Psoas muscle (tissue), 8 donors: ENCODE results near the gene MKNK2. TPM values are rescaled to one million over a fixed set of nuclear protein-coding genes. Genes with fewer than 3 reads are reported as not detected.

ENCODE experiments used
- ATAC-seq, 4 donors: fragments of 200-7000 bp; cut with Tn5 transposase; one replicate each; pipeline ENCODE4 v1.9.1; 2020; ENCODE audit warnings: moderate library complexity in 3 of 4, mild to moderate bottlenecking in 2 of 4
- DNase-seq, 2 donors: peaks; one replicate each; pipeline ENCODE4 v3.0.0-alpha.2; 2020
- H3K27ac ChIP-seq: fragments of 200-600 bp; one replicate; pipeline ENCODE4 v1.8.0; 2022
- H3K27me3 ChIP-seq, 3 donors: fragments of 200-600 bp in 1 of 3; one replicate each; pipeline versions ENCODE4 v1.6.1 to v1.8.0; 2013 to 2022; ENCODE audit warnings: low read length in 2 of 3, mild to moderate bottlenecking in 2 of 3, moderate library complexity in 1 of 3; ENCODE audit not compliant: insufficient read depth in 3 of 3
- H3K36me3 ChIP-seq, 2 donors: fragments of 200-600 bp in 1 of 2; one replicate each; pipeline versions ENCODE4 v1.6.1 to v1.8.0; 2013 to 2022; ENCODE audit warnings: low read depth in 1 of 2, mild to moderate bottlenecking in 1 of 2, moderate library complexity in 1 of 2; ENCODE audit not compliant: insufficient read depth in 1 of 2
- H3K4me1 ChIP-seq: fragments of 200-600 bp; one replicate; pipeline ENCODE4 v1.8.0; 2022
- H3K4me3 ChIP-seq: fragments of 200-600 bp; one replicate; pipeline ENCODE4 v1.8.0; 2022; ENCODE audit warnings: mild to moderate bottlenecking
- H3K9me3 ChIP-seq: fragments of 200-600 bp; one replicate; pipeline ENCODE4 v1.8.0; 2022
- CTCF ChIP-seq: fragments of 200-600 bp; IDR thresholded peaks from one replicate; pipeline ENCODE4 v1.8.0; 2022; ENCODE audit warnings: antibody characterized with exemption
- WGBS, 3 donors: extraction: QIAGEN DNeasy Blood & Tissue Kit; methylation state at CpG; one replicate each; pipeline versions ENCODE4 v1.1.6 to v1.1.7; 2013; 5-methylcytosine and 5-hydroxymethylcytosine counted together
- intact Hi-C, 2 donors: fragments of 100-400 bp; cut with DNase I; formaldehyde crosslinking; loops; one replicate each; pipeline versions ENCODE4 v1.11.0 to v1.14.2; 2022
- polyA plus RNA-seq, 3 donors: library from polyadenylated mRNA; stranded (reverse); fragments of 200-250 nt; gene quantifications; one replicate each; pipeline ENCODE4 v1.2.3, GENCODE V29; 2013
- total RNA-seq, 4 donors: library from RNA; stranded (reverse); fragmentation: NEBNext Ultra II Directional in 2 of 4; extraction: Animal tissue kit (Norgen Biotek cat#: 25700) in 2 of 4; gene quantifications; one replicate each; pipeline versions ENCODE4 v1.2.1 to v1.2.4, GENCODE V29; 2021 to 2023
- donor health status: healthy with polysubstance abuse.
- donor health status: DM: no; HTN: no; CAD: no; lungs with moderate emphysema.
- donor health status: Bipolar disorder and iron deficiency.
- donor health status: healthy.
- donor health status: DM: yes; HTN: yes; CAD: no.
- donor health status: DM: no; HTN: no; CAD: no.
- donor health status: DM: no; HTN: no; CAD: no.
- donor health status: DM: yes; HTN: yes; CAD: no.

Gene MKNK2
- total and polyA plus RNA-seq, 7 donors = 793 to 2,795 (median 1,017) TPM

GRCh38 chr19:2041433-2041682 lies 9.7 kb downstream of the MKNK2 start:
- Histone ChIP-seq H3K27ac (peak overlapping the region; percentile 98), H3K4me3 (peak overlapping the region; percentile 61), H3K4me1 (peaks cover 69% of the 10 kb centered on the region), H3K27me3 (no peaks in the 10 kb centered on the region), H3K36me3 (peaks cover 11 to 68% of the 10 kb centered on the region in 2 donors), H3K9me3 (no peaks in the 10 kb centered on the region)
- no peak for TF ChIP-seq CTCF
- DNase-seq = no peak
- WGBS, 3 donors = 45 to 65% (median 50%) methylated on average over 6 of the region's 6 CpGs
- ATAC-seq = no peak
- intact Hi-C loops = no loop called here

- peaks cover 11 to 63% of the 10 kb centered on the region in 2 donors for H3K36me3 ChIP-seq
These were observed 10.2 kb downstream of the MKNK2 start for GRCh38 chr19:2040647-2041432.

GRCh38 chr19:2039959-2040646 lies 10.9 kb downstream of the MKNK2 start:
- Histone ChIP-seq H3K27ac (peak overlapping the region; percentile 98), H3K27me3 (no peaks in the 10 kb centered on the region), H3K9me3 (peaks cover 8% of the 10 kb centered on the region), H3K4me3 (peak overlapping the region; percentile 27), H3K4me1 (peaks cover 57% of the 10 kb centered on the region), H3K36me3 (peaks cover 8 to 57% of the 10 kb centered on the region in 2 donors)
- ATAC-seq = peak in 3 of 4 donors; percentile 3 to 18 (median 6)
- TF ChIP-seq CTCF = no peak
- WGBS, 3 donors = 44 to 55% (median 47%) methylated on average over 13 to 20 of the region's 20 CpGs
- intact Hi-C loops = no loop called here
- DNase-seq = peak in 1 of 2 donors; percentile 71

More at GRCh38 chr19:2040647-2041432, 10.2 kb downstream of the MKNK2 start:
- DNase-seq = peak in 1 of 2 donors; percentile 66
- Histone ChIP-seq H3K27ac (peak overlapping the region; percentile 98), H3K9me3 (peaks cover 4% of the 10 kb centered on the region), H3K4me3 (peak overlapping the region; percentile 61), H3K27me3 (no peaks in the 10 kb centered on the region), H3K4me1 (peaks cover 64% of the 10 kb centered on the region)
- no peak for TF ChIP-seq CTCF
- intact Hi-C loops = no loop called here
- WGBS, 3 donors = 54 to 77% (median 62%) methylated on average over 28 of the region's 28 CpGs
- no peak for ATAC-seq

- peak overlapping the region; percentile 98 for H3K27ac ChIP-seq
- peak; percentile 45 to 78 for DNase-seq
These were observed 11.7 kb downstream of the MKNK2 start for GRCh38 chr19:2039089-2039958.

More at GRCh38 chr19:2039089-2039958, 11.7 kb downstream of the MKNK2 start:
- peak in 3 of 4 donors; percentile 4 to 48 (median 7) for ATAC-seq
- Histone ChIP-seq H3K4me3 (peak overlapping the region; percentile 27), H3K9me3 (peaks cover 8% of the 10 kb centered on the region), H3K4me1 (peaks cover 49% of the 10 kb centered on the region), H3K27me3 (no peaks in the 10 kb centered on the region), H3K36me3 (peaks cover 8 to 50% of the 10 kb centered on the region in 2 donors)
- TF ChIP-seq CTCF = no peak
- 41 to 52% (median 46%) methylated on average over 26 to 30 of the region's 30 CpGs for WGBS, 3 donors
- intact Hi-C loops = no loop called here
